A549 (cell line): ENCODE results near the gene CACNA1D.

Source experiments
- CTCF ChIP-seq: fragments of >200 bp; sonication (Bioruptor Twin); formaldehyde crosslinking; IDR thresholded peaks from 3 replicates; pipeline ENCODE4 v1.5.1; 2016
- ELK1 ChIP-seq: fragments of 150-350 bp; IDR thresholded peaks from 2 replicates; pipeline ENCODE4 v1.6.1; 2014; ENCODE audit warnings: low read depth, mild to moderate bottlenecking, low read length
- EP300 ChIP-seq, 2 experiments: fragments of >200 bp; sonication (Bioruptor Twin); formaldehyde crosslinking; IDR thresholded peaks; 2 replicates in 1 of 2; 3 replicates in 1 of 2; pipeline ENCODE4 v1.6.1; 2016 to 2017
- MAFK ChIP-seq: fragments of 450-650 bp; IDR thresholded peaks from 2 replicates; pipeline ENCODE4 v1.6.1; 2014; ENCODE audit not compliant: partially characterized antibody
- MAX ChIP-seq: IDR thresholded peaks from 2 replicates; pipeline ENCODE4 v1.6.1; 2012
- PBX3 ChIP-seq: IDR thresholded peaks from 2 replicates; pipeline ENCODE4 v1.6.1; 2012
- POLR2A ChIP-seq: IDR thresholded peaks from 2 replicates; pipeline ENCODE4 v1.6.1; 2012; ENCODE audit warnings: mild to moderate bottlenecking, low read length
- POLR2AphosphoS2 ChIP-seq: conservative IDR thresholded peaks from 2 replicates; pipeline ENCODE4 v1.6.1; 2012; ENCODE audit warnings: low read length, improper control_type of control experiment, inconsistent platforms
- RAD21 ChIP-seq, 2 experiments: fragments of >200 bp in 1 of 2; sonication (Bioruptor Twin) in 1 of 2; formaldehyde crosslinking in 1 of 2; IDR thresholded peaks in 1 of 2; conservative IDR thresholded peaks in 1 of 2; 2 replicates in 1 of 2; 3 replicates in 1 of 2; pipeline ENCODE4 v1.6.1; 2012 to 2018; ENCODE audit warnings: inconsistent platforms in 1 of 2
- RCOR1 ChIP-seq: fragments of 150-350 bp; IDR thresholded peaks from 2 replicates; pipeline ENCODE4 v1.6.1; 2014; ENCODE audit warnings: antibody characterized with exemption, low read length, low read depth
- REST ChIP-seq: fragments of 200-600 bp; sonication (generic); IDR thresholded peaks from 2 replicates; pipeline ENCODE4 v1.6.1; 2016; ENCODE audit warnings: antibody characterized with exemption, mild to moderate bottlenecking, moderate library complexity
- RFX5 ChIP-seq: fragments of 450-650 bp; IDR thresholded peaks from 2 replicates; pipeline ENCODE4 v1.7.1; 2014; ENCODE audit warnings: antibody characterized with exemption, mild to moderate bottlenecking, moderate library complexity
- SMC3 ChIP-seq: fragments of >200 bp; sonication (Bioruptor Twin); formaldehyde crosslinking; IDR thresholded peaks from 3 replicates; pipeline ENCODE4 v1.6.1; 2018; ENCODE audit warnings: inconsistent platforms

GRCh38 chr3:53658613-53659193, 164.3 kb downstream of the CACNA1D start:
- TF ChIP-seq RFX5 (no peak), SMC3 (no peak), POLR2A (no peak), CTCF (no peak), MAFK (no peak), PBX3 (no peak), MAX (no peak), POLR2AphosphoS2 (no peak), ELK1 (no peak), REST (no peak), RCOR1 (no peak), EP300 (IDR thresholded peaks at IDR 0.05) (no peak), RAD21 (conservative IDR thresholded peaks at IDR 0.05 in 1 of 2, IDR thresholded peaks at IDR 0.05 in 1 of 2) (no peak)
